ENCODE data around the gene USP15.

USP15 gene

DNA sequence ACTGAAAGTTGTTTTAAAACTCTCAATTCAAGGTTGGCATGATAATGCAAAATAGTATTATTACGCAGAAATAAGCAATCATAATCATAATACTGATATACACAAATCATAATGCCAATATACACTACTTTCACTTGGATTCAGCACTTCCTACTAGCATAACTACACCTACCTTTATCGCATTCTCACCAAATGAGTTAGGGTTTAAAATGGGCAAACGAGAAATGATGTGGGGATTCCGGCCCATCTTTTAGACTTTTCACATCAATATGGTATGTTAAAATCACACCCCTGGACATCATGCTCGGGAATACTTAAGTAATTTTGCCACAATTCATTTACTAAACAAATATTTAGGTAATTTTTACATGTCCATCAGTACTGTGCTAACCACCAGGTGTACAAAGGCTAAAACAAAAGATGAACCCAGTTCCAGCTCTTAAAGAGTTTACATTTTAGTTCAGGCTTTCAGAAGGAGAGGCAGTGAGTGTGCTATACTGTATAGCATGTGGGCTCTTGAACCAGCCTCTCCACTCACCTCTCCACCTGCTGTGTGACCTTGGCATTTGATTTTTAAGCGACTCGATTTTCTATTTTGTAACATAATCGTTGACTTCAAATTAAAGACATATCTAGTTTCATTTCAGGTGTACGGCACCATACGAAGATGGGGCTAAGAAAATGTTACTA, 1.1 kb upstream of the USP15 start:
- no peak for DNase-seq

GRCh38 chr12:62259631-62259992, 592 bp upstream of the USP15 start:
- DNase-seq = no peak

DNA sequence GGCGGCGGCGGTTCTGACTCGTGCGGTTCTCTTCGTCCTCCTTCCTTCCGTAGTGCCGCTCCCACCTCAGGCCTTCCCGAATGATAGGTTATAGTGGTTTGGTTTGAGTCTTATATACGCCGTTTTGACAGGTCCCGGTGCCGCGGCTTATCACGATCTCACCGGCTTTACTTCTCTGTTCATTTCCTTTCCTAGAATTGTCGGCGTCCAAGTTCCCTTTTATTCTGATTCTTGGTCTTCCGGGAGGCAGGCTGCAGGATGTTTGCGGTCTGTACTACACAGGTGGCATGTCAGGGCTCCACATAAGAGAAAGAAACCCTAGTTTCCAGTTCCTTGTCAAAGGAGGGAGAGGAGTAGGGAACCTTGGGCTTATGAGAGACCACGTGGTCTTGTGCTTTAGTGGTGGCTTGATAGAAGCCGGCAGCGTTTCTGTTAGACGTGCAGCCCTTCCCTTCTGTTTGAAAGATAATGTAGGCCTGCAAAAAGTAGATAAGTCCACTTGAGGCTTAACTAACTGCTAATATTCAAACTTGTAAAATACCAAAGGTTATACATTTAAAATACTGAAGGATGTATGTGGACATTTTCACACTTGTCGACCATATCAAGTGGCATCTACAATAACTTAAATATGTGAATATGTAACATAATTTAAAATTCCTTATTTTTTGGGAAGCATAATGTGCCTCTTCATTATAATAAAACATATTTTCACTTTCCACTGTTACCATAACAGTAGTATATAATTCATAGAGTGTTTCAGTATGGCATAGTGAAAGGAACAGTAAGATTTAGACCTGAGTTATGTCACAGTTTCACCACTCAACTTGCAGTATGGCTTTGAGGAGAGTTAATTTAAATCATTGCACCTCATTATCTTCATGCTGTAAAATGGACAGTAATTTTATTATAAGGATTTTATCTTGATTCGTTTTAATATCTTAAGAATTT, 804 bp downstream of the USP15 start:
- DNase-seq = peak; percentile 30

DNA sequence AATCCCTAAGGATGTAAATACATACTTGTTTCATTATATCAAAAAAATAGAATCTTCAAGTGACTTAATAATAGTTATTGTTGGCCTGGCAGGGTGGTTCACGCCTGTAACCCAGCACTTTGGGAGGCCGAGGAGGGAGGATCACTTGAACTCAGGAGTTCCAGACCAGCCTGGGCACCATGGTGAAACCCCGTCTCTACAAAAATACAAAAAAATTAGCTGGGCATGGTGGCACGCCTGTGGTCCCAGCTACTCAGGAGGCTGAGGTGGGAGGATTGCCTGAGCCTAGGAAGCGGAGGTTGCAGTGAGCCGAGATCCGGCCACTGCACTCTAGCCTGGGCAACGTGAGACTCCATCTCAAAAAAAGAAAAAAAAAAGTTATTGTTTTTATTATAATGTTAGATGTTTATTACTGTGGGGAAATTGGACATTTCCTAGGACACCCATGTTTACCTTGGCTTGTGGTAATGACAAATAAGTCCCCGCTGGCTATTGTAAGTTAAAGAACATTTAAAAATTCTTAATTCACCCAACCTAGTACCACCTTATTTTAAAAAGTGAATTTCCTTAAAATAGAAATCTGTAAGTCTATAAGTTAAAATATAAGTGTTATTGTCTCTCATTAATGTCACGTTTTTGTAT, 1.8 kb downstream of the USP15 start:
- no peak for DNase-seq

DNA sequence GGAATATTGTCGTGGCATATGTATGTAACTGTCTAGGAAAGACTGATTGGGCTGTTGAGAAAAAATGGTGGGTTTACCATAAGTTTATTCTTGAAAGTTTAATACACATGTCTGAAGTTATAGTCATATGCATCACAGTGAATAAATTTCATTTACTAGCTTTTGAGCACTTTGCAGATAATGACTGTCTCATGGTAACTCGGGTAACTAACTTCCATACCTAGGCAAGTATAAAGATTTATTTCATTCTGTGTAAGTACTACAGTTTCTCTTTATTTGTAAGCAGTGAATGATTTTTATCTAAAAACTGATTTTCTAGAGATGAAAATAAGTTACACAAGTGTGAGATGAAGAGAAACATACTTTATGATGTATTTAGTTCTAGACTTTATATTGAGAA, 3.0 kb downstream of the USP15 start:
- no peak for DNase-seq

- peak; percentile 4 for DNase-seq
Observed at GRCh38 chr12:62263966-62264365, 3.8 kb downstream of the USP15 start.

DNA sequence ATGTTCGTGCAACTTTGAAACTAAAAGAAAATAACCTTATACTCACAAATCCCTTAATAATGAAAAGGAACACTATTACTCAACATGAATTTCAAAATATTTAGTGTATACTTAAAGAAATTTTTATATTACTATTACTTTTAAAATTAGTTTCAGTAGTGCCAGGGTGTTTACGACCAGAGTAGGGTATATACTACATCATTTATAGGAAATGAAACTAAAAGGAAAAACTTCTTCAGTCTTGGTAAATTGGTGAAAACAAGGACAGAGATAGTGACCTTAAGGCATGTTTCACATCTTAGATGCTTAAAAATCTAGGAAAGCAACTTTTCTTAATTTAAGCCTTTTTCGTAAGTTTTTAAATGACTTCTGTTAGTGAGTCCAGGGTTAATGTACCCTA, 4.5 kb downstream of the USP15 start:
- DNase-seq = no peak

GRCh38 chr12:62265511-62265910, 5.3 kb downstream of the USP15 start:
- no peak for DNase-seq

DNA sequence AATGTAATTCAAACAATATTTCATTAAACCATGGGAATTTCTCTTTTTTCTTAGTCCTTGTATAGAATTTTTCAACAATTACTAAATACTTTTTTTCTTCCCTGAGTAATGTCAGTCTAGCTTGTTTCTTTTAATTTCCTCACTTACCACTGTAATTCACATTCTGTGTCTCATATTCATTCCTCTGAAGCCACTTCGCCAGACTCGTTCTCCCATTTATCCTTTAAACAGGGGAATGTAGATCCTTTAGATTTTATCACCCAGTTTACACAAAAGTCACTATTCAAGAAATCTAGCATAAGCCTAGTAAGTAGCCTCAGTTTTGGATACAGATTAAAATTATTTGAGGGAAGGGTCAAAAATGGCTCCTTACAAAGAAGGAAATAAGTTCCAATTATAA, 6.8 kb downstream of the USP15 start:
- no peak for DNase-seq

DNA sequence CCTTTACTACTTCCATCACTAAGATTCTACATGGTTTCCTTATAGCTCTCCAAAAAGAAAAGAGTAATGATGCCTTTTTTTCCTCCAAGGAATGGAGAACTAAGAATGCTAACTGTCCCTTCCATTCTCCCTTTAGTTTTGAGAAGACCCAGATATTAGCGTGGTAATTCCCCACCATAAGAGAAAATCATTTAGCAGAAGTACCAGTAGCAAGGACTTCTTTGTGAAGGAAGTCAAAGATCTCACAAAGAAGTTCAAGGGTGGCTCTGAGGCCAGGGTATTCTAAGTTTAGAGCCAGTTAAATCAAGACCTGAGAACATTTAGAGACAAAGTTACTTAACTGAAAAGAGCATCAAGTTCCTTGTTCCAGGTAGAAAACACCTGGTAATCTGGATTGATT, 7.3 kb downstream of the USP15 start:
- DNase-seq = no peak

- DNase-seq = no peak
Observed at GRCh38 chr12:62268956-62269355, 8.8 kb downstream of the USP15 start.

- DNase-seq = no peak
Observed at GRCh38 chr12:62269464-62270228, 9.4 kb downstream of the USP15 start.

DNA sequence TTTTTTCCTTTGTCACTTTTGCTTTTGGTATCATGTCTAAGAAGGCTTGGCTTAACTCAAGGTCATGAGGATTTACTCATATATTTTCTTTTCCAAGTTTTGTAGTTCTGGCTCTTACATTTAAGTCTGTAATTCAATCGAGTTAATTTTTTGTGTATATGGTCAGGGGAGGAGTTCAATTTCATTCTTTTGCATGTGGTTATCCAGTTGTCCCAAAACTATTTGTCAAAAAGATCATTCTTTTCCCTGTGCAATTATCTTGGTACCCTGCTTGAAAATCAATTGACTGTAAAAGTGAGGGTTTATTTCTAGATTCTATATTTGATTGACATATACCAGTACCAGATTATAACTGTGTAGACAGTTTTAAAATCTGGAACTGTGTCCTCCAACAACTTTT, 10.2 kb downstream of the USP15 start:
- DNase-seq = no peak

- DNase-seq = no peak
Observed at GRCh38 chr12:62270872-62271271, 10.7 kb downstream of the USP15 start.

GRCh38 chr12:62272936-62273552, 12.8 kb downstream of the USP15 start:
- no peak for DNase-seq

DNA sequence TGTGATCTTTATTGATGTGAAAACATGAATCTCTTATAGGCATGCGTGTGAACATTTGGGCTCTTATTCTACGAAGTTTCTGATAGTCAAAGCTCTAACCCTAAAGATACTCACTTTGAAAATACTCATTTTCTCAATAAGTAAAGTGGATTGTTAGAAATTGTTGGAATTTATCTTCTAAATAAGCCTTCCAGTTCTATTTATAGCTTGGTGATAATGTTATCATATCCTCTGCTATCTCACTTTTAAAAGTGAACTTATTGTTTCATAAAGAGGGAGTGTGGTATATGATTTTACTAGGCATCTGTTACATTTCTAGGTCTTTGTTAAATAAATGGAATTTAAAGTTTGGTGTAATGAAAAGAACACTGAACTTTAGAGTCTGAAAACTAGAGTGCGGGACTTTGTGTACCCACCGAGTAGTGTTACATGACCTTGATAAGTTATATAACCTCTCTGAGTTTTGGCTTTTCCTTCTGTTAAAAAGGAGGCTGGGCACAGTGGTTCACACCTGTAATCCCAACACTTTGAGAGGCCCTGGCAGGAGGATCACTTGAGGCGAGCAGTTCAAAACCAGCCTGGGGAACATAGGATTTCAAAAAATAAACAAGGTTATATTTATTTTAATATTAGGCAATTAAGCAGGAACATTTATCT, 13.6 kb downstream of the USP15 start:
- no peak for DNase-seq

DNA sequence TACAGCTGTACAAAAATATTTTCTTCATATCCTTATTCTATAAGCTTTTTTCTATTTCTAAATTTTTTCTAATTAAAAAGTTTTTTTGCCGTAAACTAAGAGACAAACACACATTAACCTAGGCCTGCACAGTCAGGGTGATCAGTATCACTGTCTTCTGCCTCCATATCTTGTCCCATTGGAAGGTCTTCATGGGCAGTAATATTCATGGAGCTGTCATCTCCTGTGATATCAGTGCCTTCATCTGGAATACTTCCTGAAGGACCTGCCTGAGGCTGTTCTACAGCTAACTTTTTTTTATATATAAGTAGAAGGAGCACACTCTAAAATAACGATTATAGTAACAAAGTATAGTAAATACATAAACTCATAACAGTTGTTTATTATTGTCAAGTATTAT, 17.8 kb downstream of the USP15 start:
- DNase-seq = no peak

GRCh38 chr12:62279058-62279457, 18.9 kb downstream of the USP15 start:
- DNase-seq = no peak

- DNase-seq = no peak
Observed at GRCh38 chr12:62279961-62280360, 19.8 kb downstream of the USP15 start.

DNA sequence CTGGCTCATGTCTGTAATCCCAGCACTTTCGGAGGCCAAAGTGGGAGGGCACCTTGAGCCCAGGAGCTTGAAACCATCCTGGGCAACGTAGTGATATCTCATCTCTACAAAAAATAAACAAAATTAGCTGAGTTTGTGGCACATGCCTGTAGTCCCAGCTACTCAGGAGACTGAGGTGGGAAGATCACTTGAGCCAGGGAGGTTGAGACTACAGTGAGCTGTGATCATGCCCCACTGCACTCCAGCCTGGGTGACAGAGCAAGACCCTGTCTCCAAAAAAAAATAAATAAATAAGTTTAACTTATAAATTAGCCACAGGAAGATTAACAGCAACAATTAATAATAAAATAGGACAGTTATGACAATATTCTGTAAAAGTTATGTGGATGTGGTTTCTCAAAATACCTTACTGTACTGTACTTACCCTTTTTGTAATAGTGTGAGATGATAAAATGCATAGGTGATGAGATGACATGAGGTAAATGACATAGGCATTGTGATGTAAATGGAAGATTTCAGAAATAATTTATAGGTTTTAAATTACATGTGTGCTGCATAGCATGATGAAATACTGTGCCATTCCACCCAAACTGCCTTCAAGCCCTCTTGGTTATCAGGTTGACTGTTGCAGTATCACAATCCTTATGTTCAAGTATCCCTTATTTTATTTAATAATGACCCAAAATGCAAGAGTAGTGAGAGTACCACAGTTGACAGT, 22.0 kb downstream of the USP15 start:
- no peak for DNase-seq

GRCh38 chr12:62284749-62285148, 24.5 kb downstream of the USP15 start:
- DNase-seq = no peak
